IPS-18a (cell line): Measurements from ENCODE around the gene DET1.

Experiments used
- H3K27ac ChIP-seq: one replicate; pipeline ENCODE4 v1.5.1; 2013; ENCODE audit warnings: low read length
- H3K27me3 ChIP-seq: one replicate; pipeline ENCODE4 v1.6.1; 2013; ENCODE audit warnings: mild to moderate bottlenecking, low read length; ENCODE audit not compliant: control insufficient read depth, insufficient read depth
- H3K36me3 ChIP-seq: one replicate; pipeline ENCODE4 v1.6.1; 2013; ENCODE audit warnings: low read depth, low read length; ENCODE audit not compliant: control insufficient read depth
- H3K4me1 ChIP-seq: one replicate; pipeline ENCODE4 v1.6.1; 2013; ENCODE audit warnings: low read depth, low read length; ENCODE audit not compliant: control insufficient read depth
- H3K4me3 ChIP-seq: one replicate; pipeline ENCODE4 v1.5.1; 2013; ENCODE audit warnings: low read length
- H3K9ac ChIP-seq: one replicate; pipeline ENCODE4 v1.6.1; 2013; ENCODE audit warnings: mild to moderate bottlenecking, low read length, moderate library complexity
- H3K9me3 ChIP-seq: one replicate; pipeline ENCODE4 v1.6.1; 2013; ENCODE audit warnings: low read depth, low read length; ENCODE audit not compliant: control insufficient read depth

DET1 gene

DNA sequence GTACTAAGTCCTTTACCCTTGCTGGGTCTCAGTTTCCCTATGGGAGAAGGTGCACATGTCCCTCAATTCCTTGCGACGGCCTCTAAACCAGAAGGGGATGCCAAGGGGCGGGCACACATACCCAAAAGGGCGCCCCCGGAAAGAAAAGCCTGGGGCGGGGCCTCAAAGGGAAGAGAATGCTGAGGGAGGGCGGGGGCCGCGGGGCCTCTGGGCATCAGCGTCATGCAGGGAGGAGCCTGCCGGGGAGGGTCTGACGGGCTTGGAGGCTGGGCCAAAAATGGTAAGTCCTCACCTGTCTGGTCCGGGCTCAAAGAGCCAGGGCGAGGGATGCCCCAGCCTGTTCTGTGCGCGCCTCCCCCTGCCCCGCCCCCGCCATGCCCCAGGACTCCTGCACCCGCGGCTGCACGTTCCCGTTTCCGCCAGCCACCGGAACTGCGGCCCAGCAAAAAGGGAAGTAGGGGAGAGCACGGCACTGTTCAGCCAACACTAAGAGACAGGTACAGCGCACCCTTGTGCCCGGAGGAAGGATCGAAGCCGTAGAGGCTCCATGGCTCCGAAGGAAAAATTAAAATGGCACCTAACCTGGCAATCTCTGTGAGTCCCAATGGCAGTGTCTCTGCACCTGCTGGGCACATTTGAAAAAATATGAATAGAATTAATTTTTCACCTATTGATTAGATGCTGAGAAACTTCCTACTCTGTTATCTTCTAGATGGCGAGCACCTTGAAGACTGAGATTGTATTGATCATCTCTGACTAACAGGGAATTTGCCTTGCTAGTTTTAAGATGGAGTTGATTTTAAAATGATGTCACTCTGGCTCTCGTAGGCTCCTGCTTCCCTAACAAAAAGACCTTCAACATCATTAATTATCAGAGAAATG is at the start of gene DET1:
DET1 (minus strand) TSS at position 434 of the 882 bp plus-strand sequence. CDS start 14,976 bp downstream, outside the sequence.
- H3K9ac ChIP-seq: peak within 1 kb of the TSS; percentile 59
- H3K9me3 ChIP-seq: no peaks in the 10 kb centered on the region
- no peaks in the 10 kb centered on the region for H3K27me3 ChIP-seq
- H3K27ac ChIP-seq: peak within 1 kb of the TSS; percentile 19
- peak within 1 kb of the TSS; percentile 62 for H3K4me3 ChIP-seq
- H3K4me1 ChIP-seq: peaks cover 3% of the 10 kb centered on the region
- H3K36me3 ChIP-seq: no peaks in the 10 kb centered on the region

DNA sequence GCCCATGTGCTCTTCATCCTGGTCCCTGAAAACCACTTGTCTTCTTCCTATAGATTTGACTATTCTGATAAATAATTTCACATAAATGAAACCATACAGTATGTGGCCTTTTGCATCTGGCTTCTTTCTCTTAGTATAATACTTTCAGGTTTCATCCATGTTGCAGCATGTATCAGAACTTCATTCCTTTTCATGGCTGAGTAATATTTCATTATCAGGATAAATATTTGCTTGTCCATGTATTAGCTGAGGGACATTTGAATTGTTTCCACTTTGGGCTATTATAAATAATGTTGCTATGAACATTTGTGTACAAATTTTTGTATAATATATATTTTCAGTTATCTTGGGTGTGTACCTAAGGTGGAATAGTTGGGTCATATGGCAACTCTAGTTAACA is 44.9 kb upstream of the DET1 start:
- H3K4me3 ChIP-seq: no peak overlapping the region
- H3K4me1 ChIP-seq: no peaks in the 10 kb centered on the region
- H3K27ac ChIP-seq: no peak overlapping the region
- H3K36me3 ChIP-seq: no peaks in the 10 kb centered on the region
- no peaks in the 10 kb centered on the region for H3K9me3 ChIP-seq
- H3K9ac ChIP-seq: no peak overlapping the region
- H3K27me3 ChIP-seq: no peaks in the 10 kb centered on the region

DNA sequence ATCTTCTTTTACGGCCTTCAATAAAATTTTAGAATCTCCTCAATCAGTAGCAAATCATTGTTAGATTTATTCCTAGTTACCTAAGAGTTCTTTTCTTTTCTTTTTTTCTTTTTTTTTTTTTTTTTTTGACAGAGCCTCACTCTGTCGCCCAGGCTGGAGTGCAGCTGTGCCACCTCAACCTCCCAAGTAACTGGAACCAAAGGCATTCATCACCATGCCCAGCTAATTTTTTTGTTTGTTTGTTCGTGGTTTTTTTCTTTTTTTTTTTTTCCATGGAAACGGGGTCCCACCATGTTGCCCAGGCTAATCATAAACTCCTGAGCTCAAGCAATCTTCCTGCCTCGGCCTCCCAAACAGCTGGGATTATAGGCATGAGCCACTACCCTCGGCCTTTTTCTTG is 44.3 kb upstream of the DET1 start:
- Histone ChIP-seq H3K9ac (no peak overlapping the region), H3K4me1 (no peaks in the 10 kb centered on the region), H3K27me3 (no peaks in the 10 kb centered on the region), H3K36me3 (no peaks in the 10 kb centered on the region), H3K27ac (no peak overlapping the region), H3K9me3 (no peaks in the 10 kb centered on the region), H3K4me3 (no peak overlapping the region)

DNA sequence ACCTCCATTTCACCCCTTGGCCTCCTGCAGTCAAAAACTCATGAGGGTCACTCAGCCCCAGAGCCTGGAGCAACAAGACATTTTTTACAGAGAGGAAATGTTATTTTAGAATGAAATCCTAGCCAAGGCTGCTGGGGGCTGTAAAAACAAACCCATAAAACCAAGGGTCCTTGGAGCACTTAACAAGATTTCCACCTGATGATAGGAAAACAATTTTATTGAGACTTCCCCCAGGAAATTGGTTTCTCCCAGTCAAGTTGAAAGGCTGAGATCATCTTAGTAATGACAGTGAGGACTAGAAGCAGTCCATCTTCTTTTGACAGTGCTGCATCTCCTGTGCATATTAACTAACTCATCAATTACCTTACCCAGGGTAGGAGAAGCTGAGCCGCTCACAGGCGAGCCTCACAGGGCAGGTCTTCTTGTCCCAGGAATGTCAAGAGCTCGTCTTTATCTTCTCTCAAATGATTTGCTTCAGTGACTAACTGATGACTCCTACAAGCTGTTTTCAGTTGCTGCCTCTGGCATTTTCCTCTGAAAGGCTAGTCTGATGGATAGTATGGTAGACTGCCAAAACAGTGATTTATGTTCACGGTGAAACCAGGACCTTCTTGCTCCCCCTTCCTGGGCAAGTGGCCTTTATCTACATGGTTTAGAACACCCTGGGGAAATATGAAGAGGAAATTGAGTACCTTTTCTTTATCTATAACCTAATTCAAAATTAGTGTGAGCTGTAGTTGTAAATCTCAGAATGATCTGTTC is 40.1 kb upstream of the DET1 start:
- Histone ChIP-seq H3K27ac (no peak overlapping the region), H3K9ac (no peak overlapping the region), H3K4me3 (no peak overlapping the region), H3K9me3 (no peaks in the 10 kb centered on the region), H3K27me3 (no peaks in the 10 kb centered on the region), H3K4me1 (no peaks in the 10 kb centered on the region), H3K36me3 (no peaks in the 10 kb centered on the region)

DNA sequence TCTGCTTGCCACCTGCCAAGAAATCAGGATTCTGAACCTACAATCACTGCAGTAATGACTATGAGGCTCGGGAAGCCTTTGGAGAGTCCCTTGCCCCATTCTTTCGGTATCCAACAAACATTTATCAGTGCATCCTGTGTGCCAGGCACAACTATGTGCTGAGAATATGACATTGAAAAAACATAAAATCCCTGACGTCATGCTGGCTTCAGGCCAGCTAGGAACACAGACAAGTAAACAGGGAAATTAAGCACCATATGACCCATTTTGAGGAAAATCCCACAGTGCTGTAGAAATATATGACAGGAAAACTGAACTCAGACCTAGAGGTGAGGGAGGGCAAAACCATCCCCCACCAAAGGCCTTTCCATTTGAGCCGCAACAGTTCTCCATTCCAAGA is 34.1 kb upstream of the DET1 start:
- Histone ChIP-seq H3K9ac (no peak overlapping the region), H3K36me3 (no peaks in the 10 kb centered on the region), H3K27me3 (no peaks in the 10 kb centered on the region), H3K4me1 (no peaks in the 10 kb centered on the region), H3K27ac (no peak overlapping the region), H3K9me3 (no peaks in the 10 kb centered on the region), H3K4me3 (no peak overlapping the region)

DNA sequence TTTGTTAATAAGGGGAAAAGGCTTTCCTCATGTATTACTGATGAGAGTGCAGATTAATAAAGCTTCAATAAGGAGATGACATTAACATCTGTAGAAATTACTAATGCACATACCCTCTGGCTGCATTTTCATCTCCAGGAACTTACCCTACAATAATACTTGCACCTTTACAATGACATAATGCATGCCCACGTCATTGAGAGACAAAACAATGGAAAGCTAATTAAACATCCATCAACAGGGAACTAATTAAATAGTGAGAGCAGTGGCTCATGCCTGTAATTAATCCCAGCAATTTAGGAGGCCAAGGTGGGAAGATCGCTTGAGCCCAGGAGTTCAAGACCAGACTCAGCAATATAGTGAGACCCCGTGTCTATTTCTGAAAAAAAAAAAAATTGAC is 32.8 kb upstream of the DET1 start:
- H3K27ac ChIP-seq: no peak overlapping the region
- H3K9me3 ChIP-seq: no peaks in the 10 kb centered on the region
- H3K4me3 ChIP-seq: no peak overlapping the region
- no peak overlapping the region for H3K9ac ChIP-seq
- no peaks in the 10 kb centered on the region for H3K27me3 ChIP-seq
- H3K36me3 ChIP-seq: no peaks in the 10 kb centered on the region
- peaks cover 4% of the 10 kb centered on the region for H3K4me1 ChIP-seq

DNA sequence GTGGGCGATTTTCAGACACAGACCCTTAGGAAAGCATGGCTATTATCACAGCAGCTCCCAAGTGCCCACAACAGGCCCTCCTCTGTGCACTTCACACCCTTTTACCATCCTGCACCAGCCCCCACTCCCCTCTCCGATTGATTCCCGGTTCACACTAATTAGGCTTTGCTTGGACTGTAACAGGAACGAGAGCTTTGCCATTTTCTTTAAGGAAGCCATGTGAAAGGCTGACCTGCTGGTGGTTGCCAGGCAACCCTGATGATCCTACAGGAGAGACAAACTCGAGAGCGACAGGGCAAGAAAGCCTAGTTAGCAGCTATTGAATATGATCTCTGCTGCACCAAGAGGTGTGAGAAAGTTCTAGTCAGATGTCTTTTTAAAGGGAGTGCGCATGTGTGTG is 28.2 kb upstream of the DET1 start:
- no peaks in the 10 kb centered on the region for H3K27me3 ChIP-seq
- H3K36me3 ChIP-seq: no peaks in the 10 kb centered on the region
- H3K4me3 ChIP-seq: no peak overlapping the region
- no peaks in the 10 kb centered on the region for H3K9me3 ChIP-seq
- no peak overlapping the region for H3K27ac ChIP-seq
- H3K4me1 ChIP-seq: peaks cover 4% of the 10 kb centered on the region
- no peak overlapping the region for H3K9ac ChIP-seq

DNA sequence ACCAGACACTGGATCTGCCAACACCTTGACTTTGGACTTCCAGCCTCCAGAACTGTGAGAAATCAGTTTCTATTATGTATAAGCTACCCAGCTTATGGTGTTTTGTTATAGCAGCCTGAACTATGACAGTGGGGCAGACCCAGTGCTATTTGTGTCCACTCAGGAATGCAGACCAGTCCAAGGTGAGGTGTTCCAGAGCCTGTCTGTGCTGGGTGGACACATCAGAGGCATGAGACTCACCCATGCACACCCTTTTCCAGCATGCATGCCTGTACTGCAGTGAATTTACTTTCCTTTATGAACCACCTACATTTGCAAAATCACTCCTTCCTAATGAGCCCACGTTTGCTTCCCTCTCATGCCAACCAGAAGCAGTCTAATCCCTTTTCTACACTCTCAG is 27.6 kb upstream of the DET1 start:
- Histone ChIP-seq H3K4me3 (no peak overlapping the region), H3K36me3 (no peaks in the 10 kb centered on the region), H3K9me3 (no peaks in the 10 kb centered on the region), H3K9ac (no peak overlapping the region), H3K27ac (no peak overlapping the region), H3K4me1 (peaks cover 4% of the 10 kb centered on the region), H3K27me3 (no peaks in the 10 kb centered on the region)

DNA sequence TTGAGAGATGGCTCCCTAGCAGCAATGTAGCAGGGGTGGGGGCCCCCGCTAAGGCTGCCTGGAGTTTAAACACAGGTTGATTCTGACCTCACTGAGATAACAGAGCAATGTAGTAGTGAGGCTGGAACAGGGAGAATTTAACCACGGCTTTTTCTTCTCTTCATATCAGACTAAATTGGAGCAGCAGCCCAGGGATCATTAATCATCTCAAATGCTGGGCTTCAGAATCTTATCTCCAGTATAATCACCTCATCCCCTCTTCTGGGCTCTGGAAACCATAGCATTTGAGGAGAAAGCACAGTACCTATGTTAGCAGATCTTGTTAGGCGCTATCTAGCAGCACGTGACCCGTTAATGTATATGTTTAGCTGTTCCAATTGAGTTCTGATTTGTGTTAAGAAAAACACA is 25.4 kb upstream of the DET1 start:
- Histone ChIP-seq H3K36me3 (no peaks in the 10 kb centered on the region), H3K27me3 (no peaks in the 10 kb centered on the region), H3K9me3 (no peaks in the 10 kb centered on the region), H3K4me3 (no peak overlapping the region), H3K27ac (no peak overlapping the region), H3K4me1 (peaks cover 4% of the 10 kb centered on the region), H3K9ac (no peak overlapping the region)

DNA sequence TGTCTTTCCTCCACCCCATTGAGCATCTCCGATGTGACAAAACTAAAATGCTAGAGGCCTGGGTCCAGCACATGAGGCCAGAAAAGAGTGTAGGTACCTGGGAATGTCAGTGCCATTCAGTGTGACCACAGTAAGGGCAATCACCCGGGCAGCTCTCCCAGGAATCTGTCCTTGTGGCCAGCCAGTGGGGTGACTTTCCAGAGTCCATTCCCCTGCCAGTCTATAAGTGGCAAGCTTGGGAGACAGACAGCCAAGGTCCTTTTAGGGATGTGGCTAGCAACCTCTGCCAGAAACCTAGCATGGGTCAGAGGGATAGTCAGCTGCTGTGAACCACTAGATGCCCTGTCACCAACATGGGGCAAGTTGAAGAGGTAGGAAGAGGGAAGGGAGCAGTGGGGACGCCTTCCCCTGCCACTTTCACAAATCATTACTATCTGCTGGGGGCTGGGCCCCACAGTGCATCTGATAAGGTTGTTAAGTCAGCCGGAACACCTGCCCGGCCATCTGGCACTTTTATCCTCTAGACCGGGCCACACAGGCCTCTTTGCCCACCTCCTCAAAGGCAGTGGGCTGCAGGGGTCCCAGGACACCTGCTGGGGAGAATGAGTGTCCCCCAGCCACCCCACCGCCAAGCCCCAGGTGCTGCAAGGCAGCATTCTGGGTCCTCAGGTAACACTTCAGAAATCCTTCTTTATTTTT is 24.8 kb upstream of the DET1 start:
- Histone ChIP-seq H3K9ac (no peak overlapping the region), H3K36me3 (no peaks in the 10 kb centered on the region), H3K9me3 (no peaks in the 10 kb centered on the region), H3K27ac (no peak overlapping the region), H3K4me3 (no peak overlapping the region), H3K4me1 (peaks cover 4% of the 10 kb centered on the region), H3K27me3 (no peaks in the 10 kb centered on the region)

DNA sequence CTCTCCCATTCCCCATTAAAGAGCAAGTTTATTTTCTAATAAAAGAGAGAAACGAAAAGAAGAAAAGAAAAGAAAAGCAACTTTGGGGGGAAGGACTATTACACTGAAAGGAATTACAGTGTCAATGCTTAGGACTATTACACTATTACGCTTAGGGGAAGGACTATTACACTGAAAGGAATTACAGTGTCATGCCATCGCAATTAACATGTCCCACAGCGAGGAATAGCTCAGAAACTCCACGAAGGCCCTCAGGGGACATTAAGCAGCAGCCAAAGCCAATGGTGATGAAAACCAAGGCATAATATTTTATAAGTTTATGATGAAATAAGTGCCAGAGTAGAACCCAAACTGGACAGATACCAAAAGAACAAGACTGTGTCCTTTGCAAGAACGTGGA is 22.1 kb upstream of the DET1 start:
- H3K36me3 ChIP-seq: no peaks in the 10 kb centered on the region
- H3K27ac ChIP-seq: no peak overlapping the region
- no peaks in the 10 kb centered on the region for H3K27me3 ChIP-seq
- no peak overlapping the region for H3K4me3 ChIP-seq
- H3K4me1 ChIP-seq: no peaks in the 10 kb centered on the region
- H3K9me3 ChIP-seq: no peaks in the 10 kb centered on the region
- H3K9ac ChIP-seq: no peak overlapping the region
